NOMO-1 treated with dmso at 0.1 percent for 144 hours (cell line): ENCODE results near the gene SLC4A8.

Experiments used
- DNase-seq: peaks from one replicate; lab custom pipeline; 2025; ENCODE audit not compliant: unreplicated experiment; lab: John Stamatoyannopoulos, UW

The SLC4A8 gene

DNA sequence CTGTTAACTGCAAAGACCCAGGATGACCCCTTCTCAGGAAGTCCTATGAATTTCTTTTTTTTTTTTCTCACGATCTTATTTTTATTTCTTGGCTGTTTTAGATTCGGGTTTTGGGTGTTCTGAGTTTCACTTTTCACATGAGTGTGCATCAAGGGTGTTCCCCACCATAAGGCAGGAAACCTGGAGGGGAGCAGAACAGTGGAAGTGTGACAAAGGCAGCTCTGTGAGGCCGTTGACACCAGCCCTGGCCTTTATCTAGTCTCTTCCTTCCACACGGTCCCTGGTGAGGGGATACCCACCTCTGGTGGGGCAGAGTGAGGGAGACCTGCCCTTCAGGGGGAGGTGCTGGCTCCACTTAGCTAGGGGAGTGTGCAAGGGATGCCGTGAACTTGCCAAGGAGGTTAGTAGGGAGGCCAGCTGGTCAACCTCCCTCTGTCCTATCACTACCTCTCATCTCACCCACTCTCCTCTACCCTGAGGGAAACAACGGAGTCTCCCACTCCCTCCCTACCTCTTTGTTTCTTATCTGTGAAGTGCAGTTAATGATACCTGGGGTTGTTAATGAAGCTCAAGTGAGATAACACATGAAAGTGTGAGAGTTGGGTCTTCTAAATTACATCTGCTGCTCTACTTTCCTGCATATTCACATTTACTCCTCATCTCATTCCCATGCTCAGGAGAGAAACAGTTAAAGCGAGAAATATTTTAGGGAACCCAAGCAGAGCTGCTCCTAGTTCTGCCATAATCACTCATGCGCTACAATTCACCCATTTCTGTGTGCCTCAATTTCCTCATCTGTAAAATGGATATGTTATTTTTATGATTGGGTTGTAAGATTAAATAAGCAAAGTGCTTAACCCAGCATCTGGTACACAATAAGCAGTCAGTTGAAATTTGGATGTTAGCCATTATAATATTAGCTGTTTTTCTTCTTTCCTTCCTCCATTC lies 29.1 kb upstream of the SLC4A8 start:
- no peak for DNase-seq

GRCh38 chr12:51397670-51398069 lies 27.0 kb upstream of the SLC4A8 start:
- no peak for DNase-seq

DNA sequence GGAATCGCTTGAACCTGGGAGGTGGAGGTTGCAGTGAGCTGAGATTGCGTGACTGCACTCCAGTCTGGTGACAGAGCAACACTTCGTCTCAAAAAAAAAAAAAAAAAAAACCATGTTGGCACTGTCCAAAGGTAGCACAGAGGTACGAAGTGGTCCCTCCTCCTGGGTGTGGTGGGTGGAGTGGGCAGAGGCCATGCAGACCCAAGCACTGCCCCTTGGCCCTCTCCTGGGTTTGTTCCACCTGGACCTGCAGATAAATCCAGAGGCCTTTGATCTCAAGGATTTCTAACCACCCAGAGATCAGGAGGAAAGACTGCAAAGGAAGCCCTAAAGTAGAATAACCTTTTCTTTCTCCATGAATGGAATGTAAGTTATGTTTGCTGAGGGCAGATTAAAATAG lies 24.7 kb upstream of the SLC4A8 start:
- DNase-seq: no peak

DNA sequence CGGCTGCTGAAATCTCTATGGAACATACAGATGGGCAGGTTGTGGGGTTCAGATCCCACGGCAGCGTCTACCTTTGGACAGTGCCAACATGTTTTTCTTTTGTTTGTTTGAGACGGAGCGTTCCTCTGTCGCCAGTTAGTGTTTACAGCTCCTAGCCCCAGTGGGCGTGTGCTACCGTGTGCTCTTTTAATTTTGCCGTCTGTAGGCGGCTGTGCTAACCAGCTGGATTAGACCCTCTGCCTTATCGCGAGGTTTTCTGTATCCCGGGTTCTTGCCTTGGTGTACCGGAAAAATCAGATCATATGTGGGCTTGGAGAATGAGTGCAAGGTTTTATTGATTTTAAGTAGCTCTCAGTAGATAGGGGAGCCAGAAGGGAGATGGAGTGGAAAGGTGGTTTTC lies 23.6 kb upstream of the SLC4A8 start:
- DNase-seq: no peak

- no peak for DNase-seq
Measured at GRCh38 chr12:51401486-51401885, 23.1 kb upstream of the SLC4A8 start.

DNA sequence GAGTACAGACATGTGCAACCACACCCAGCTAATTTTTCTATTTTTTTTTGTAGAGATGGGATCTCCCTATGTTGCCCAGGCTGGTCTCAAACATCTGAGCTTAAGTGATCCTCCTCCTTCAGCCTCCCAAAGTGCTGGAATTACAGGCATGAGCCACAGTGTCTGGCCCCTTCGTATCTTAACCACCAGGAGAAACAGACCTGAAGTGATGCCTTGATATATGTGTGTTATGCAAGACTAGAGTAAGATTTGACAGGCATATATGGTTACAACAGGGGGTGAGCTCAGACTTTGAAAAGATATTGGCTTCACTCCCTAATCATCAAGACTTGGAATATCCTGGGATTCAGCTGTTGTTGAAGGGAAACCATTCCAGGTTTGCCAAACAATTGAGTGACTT lies 22.7 kb upstream of the SLC4A8 start:
- DNase-seq: no peak

DNA sequence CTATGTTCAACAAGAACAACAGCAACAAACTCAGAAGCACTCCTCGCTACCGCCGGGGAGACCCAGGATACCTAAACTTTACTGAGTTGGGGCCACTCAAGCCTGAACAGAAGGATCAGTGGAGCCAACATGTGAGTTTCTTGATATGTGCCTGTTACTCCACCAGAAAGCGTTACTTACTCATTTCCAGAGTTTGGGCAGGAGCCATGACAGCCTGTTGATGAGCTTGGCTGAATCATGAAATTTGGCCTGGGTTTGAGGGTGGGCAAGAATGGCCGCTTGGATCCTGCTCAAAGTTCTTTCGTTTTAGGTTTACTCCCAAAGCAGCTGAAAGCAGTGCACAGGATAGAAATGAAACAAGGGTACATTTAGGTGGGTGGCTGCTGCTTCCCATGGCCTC lies 21.5 kb upstream of the SLC4A8 start:
- DNase-seq: no peak

- peak; percentile 97 for DNase-seq
Measured at GRCh38 chr12:51403681-51404136, 20.9 kb upstream of the SLC4A8 start.

GRCh38 chr12:51404627-51405026 lies 20.0 kb upstream of the SLC4A8 start:
- no peak for DNase-seq

- DNase-seq: no peak
Measured at GRCh38 chr12:51405801-51406207, 18.8 kb upstream of the SLC4A8 start.

GRCh38 chr12:51406290-51406689 lies 18.3 kb upstream of the SLC4A8 start:
- no peak for DNase-seq

DNA sequence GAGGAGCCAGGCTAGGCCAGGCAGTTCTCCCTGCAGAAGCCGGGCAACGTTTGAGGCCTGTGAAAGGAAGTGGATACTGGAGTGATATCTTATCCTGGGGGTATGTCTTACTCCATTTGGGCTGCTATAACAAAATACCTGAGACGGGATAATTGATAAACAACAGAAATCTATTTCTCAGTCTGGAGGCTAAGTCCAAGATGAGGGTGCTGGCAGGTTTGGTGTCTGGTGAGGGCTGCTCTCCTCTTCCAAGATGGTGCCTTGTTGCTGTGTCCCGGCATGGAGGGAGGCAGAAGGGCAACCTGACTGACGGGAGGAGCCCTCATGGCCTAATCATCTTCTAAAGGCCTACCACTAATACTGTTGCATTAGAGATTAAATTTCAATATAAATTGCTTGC lies 17.8 kb upstream of the SLC4A8 start:
- DNase-seq: no peak

DNA sequence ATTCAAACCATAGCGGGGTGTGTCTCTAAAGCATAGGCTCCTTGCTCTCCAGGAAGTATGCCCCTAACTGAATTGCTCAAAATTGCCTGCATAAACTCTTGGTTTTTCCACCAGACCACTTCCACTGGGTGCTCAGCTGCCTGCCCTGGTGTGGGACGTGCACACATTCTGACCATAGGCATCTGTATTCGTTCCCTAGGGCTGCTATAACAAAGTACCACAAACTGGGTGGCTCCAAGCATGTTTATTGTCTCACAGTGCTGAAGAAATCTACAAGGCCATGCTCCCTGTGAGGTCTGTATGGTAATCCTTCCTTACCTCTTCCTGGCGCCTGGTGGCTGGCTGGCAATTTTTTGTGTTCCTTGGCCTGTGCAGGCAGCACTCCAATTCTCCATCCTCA lies 17.0 kb upstream of the SLC4A8 start:
- DNase-seq: no peak

DNA sequence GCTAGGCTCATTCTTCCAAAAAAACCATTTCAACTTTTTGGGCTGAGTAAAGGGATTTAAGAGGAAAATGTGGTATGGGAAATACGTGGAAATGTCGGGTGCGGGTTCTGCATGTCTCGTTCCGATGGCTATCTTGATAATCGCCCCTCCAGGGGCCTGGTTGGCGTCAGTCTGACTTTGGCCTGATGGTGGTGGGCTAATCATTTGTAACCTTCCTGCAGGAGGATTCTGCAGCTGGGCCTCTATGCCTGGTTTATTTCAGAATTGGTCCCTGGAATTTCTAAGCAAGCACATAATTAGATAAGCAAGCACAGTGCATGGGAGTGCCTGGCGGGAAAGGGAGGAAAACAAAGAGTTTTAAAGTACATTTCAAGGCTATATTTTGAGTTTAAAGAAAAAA lies 14.8 kb upstream of the SLC4A8 start:
- no peak for DNase-seq

GRCh38 chr12:51413149-51413548 lies 11.5 kb upstream of the SLC4A8 start:
- no peak for DNase-seq

GRCh38 chr12:51413791-51414190 lies 10.8 kb upstream of the SLC4A8 start:
- no peak for DNase-seq

DNA sequence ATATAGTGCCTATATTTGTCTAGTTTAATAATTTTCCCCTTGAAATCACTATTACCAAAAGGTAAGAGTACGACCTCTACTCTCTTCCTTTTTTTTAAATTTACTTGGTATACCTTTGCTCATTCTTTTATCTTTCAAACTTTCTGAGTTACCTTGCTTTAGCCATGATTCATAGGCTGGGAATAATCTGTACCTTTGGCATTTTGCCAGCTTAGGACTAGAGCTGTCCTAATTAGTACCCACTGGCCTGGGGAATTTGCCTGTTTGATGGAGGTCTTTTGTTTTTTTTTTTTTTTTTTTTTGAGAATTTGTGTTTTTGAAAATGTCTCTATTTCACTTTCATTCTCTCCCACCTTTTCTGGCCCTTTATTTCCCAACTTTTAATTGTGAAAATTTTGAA lies 8.7 kb upstream of the SLC4A8 start:
- no peak for DNase-seq

- DNase-seq: no peak
Measured at GRCh38 chr12:51417826-51418225, 6.8 kb upstream of the SLC4A8 start.

DNA sequence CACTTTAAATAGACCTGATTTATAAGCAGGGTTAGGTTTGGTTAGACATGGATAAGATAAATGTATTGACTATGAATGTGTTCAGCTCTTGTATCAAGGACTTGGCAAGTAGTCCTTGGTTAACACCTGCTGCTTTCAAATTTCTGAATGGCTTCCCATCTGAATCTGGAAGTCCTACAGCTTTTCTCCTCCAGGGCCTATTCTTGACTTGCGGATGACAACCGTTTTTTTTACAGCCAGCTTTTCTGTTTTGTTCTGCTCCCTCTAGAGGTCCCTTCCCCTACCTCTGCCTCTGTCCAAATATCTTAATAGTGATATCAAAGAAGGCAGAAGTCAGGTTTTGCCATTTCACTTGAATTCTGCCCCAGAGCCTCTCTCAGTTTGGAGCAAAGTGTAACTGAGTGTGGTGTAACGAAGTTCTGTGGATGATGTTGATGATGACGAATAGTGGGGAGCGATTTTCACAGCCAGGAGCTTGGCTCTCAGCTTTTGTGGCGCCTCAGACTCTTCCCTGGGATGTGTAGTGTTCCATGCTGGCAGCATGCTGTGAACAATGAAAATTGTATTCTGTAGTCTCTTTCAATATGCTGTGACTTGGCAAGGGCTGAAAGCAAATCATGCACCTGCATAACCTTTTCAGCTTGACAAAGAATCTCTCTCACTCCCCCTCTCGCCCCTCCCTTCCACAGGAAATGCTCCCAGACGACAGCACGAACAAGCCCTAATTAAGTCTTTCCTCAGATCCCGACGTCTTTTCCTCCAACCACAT lies 5.0 kb upstream of the SLC4A8 start:
- no peak for DNase-seq

DNA sequence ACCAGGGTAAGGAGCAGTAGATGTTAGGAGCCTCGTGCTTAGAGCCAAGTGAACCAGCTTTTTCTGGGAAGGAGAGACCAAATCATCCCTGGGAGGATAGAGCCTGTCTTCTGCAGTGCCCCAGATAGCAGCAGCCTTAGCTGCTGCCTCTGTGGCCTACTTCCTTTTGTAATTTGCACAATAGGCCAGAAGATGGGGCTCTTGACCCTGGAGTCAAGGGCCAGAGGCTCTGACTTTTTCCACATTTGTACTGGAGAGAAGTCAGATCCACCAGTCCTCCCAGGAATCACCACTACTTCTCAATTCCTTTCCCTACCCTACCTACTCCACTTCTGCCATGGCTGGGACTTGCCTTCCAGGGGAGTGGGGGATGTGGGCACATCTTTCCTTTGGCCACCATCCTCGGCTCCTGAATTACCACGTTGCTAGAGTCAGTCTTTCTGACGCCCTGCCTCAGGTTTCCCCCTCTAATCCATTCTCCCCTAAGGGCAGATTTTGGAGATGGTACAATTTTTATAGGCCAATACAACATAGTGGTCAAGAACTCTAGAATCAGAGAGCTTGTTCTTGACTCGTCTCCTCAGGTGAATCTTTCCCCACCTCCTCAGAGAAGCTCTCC lies 3.3 kb upstream of the SLC4A8 start:
- DNase-seq: peak; percentile 23

GRCh38 chr12:51424094-51424661 lies 453 bp upstream of the SLC4A8 start:
- DNase-seq: no peak
